ENCODE measurements around the gene FLT3. TPM values are rescaled to one million over a fixed set of nuclear protein-coding genes. Genes with fewer than 3 reads are reported as not detected.
"Not testable (repeated sequence)": the region's sequence is repeated elsewhere in the genome, so short reads cannot be mapped to it uniquely, and the experiment has no call there.

FLT3 gene
- total RNA-seq, 2 donors from 2014 or later = 0.81 to 1.1 TPM

GRCh38 chr13:28013482-28013881 lies 86.9 kb downstream of the FLT3 start:
- H3K27ac ChIP-seq = no peak overlapping the region
- DNase-seq (ENCODE audit: low spot score) (no peak), ATAC-seq (ENCODE audit: insufficient number of reproducible peaks, low FRiP score, low read depth) (no peak)
- H3K4me3 ChIP-seq = no peak overlapping the region
- TF ChIP-seq CTCF (IDR thresholded peaks at IDR 0.05) = no peak
- no peaks in the 10 kb centered on the region for H3K4me1 ChIP-seq (ENCODE audit: control insufficient read depth in 1 of 2, low read depth in 2 of 2)
- H3K36me3 ChIP-seq = no peaks in the 10 kb centered on the region
- H3K27me3 ChIP-seq (replicated peaks; ENCODE audit: insufficient read depth) = no peaks in the 10 kb centered on the region
- no peaks in the 10 kb centered on the region for H3K9me3 ChIP-seq

- Histone ChIP-seq H3K9me3 (no peaks in the 10 kb centered on the region), H3K4me1 (ENCODE audit: control insufficient read depth in 1 of 2, low read depth in 2 of 2) (no peaks in the 10 kb centered on the region), H3K27me3 (replicated peaks; ENCODE audit: insufficient read depth) (no peaks in the 10 kb centered on the region), H3K4me3 (no peak overlapping the region), H3K36me3 (no peaks in the 10 kb centered on the region), H3K27ac (no peak overlapping the region)
- ATAC-seq (ENCODE audit: insufficient number of reproducible peaks, low FRiP score, low read depth) (no peak), DNase-seq (ENCODE audit: low spot score) (no peak)
- TF ChIP-seq CTCF (IDR thresholded peaks at IDR 0.05) = no peak
Measured at GRCh38 chr13:28012896-28013295, 87.5 kb downstream of the FLT3 start.

GRCh38 chr13:28012383-28012782 lies 88.0 kb downstream of the FLT3 start:
- Histone ChIP-seq H3K4me1 (ENCODE audit: control insufficient read depth in 1 of 2, low read depth in 2 of 2) (no peaks in the 10 kb centered on the region), H3K27me3 (replicated peaks; ENCODE audit: insufficient read depth) (no peaks in the 10 kb centered on the region), H3K36me3 (no peaks in the 10 kb centered on the region), H3K9me3 (no peaks in the 10 kb centered on the region), H3K27ac (no peak overlapping the region), H3K4me3 (no peak overlapping the region)
- ATAC-seq (ENCODE audit: insufficient number of reproducible peaks, low FRiP score, low read depth) = no peak
- no peak for DNase-seq (ENCODE audit: low spot score)
- TF ChIP-seq CTCF (IDR thresholded peaks at IDR 0.05) = no peak

GRCh38 chr13:28010046-28010445 lies 90.3 kb downstream of the FLT3 start:
- Histone ChIP-seq H3K4me3 (no peak overlapping the region), H3K4me1 (ENCODE audit: control insufficient read depth in 1 of 2, low read depth in 2 of 2) (no peaks in the 10 kb centered on the region), H3K27ac (no peak overlapping the region), H3K36me3 (no peaks in the 10 kb centered on the region), H3K9me3 (no peaks in the 10 kb centered on the region), H3K27me3 (replicated peaks; ENCODE audit: insufficient read depth) (no peaks in the 10 kb centered on the region)
- TF ChIP-seq CTCF (IDR thresholded peaks at IDR 0.05) = no peak
- ATAC-seq (ENCODE audit: insufficient number of reproducible peaks, low FRiP score, low read depth) = no peak
- no peak for DNase-seq (ENCODE audit: low spot score)

- DNase-seq (ENCODE audit: low spot score); H3K9me3 ChIP-seq; H3K4me3 ChIP-seq; H3K4me1 ChIP-seq (ENCODE audit: control insufficient read depth in 1 of 2, low read depth in 2 of 2); H3K27me3 ChIP-seq (replicated peaks; ENCODE audit: insufficient read depth); ATAC-seq (ENCODE audit: insufficient number of reproducible peaks, low FRiP score, low read depth); H3K36me3 ChIP-seq; H3K27ac ChIP-seq: not testable (repeated sequence)
Measured at GRCh38 chr13:28005016-28005415, 95.4 kb downstream of the FLT3 start.

- no peaks in the 10 kb centered on the region for H3K27me3 ChIP-seq (replicated peaks; ENCODE audit: insufficient read depth)
- DNase-seq (ENCODE audit: low spot score) = no peak
- no peak overlapping the region for H3K4me3 ChIP-seq
- ATAC-seq (ENCODE audit: insufficient number of reproducible peaks, low FRiP score, low read depth) = no peak
- H3K4me1 ChIP-seq (ENCODE audit: control insufficient read depth in 1 of 2, low read depth in 2 of 2) = peaks cover 0 to 1% of the 10 kb centered on the region in 2 donors
- no peak overlapping the region for H3K27ac ChIP-seq
- no peaks in the 10 kb centered on the region for H3K36me3 ChIP-seq
- H3K9me3 ChIP-seq = no peaks in the 10 kb centered on the region
- no peak for TF ChIP-seq CTCF (IDR thresholded peaks at IDR 0.05)
Measured at GRCh38 chr13:28002886-28003698, 97.3 kb downstream of the FLT3 start.
